Activated T-cell treated with anti-CD3 and anti-CD28 coated beads, Interleukin-2, amount 50 U/mL, for 72 hours (primary cell): ENCODE measurements around the gene RRAD. TPM values are rescaled to one million over a fixed set of nuclear protein-coding genes. Genes with fewer than 3 reads are reported as not detected.
A peak's percentile ranks its signal among the peaks of the same experiment; 100 is the strongest.
"Not testable (repeated sequence)": the region's sequence is repeated elsewhere in the genome, so short reads cannot be mapped to it uniquely, and the experiment has no call there.

Experiments
- ATAC-seq, 2 donors: fragments of 150-1000 bp; cut with Tn5 transposase; replicated peaks in 1 of 2; 2 replicates each; pipeline ENCODE4 v1.10.0; 2021; ENCODE audit warnings: moderate library complexity in 2 of 2, mild to moderate bottlenecking in 1 of 2
- DNase-seq, 2 donors: peaks; one replicate each; pipeline ENCODE4 v3.0.0; 2021 to 2022; ENCODE audit warnings: mixed read lengths in 1 of 2
- H3K27ac Mint-ChIP-seq: one replicate; pipeline ENCODE4 v1.8.0; 2022; ENCODE audit warnings: mild to moderate bottlenecking, moderate library complexity, mixed read lengths
- H3K27me3 Mint-ChIP-seq: one replicate; pipeline ENCODE4 v1.8.0; 2022; ENCODE audit warnings: low read depth, mixed read lengths
- H3K36me3 Mint-ChIP-seq, 2 donors: one replicate each; pipeline ENCODE4 v1.8.0; 2022; ENCODE audit warnings: mixed read lengths in 2 of 2, mild to moderate bottlenecking in 1 of 2; ENCODE audit not compliant: insufficient read depth in 2 of 2
- H3K4me1 Mint-ChIP-seq: one replicate; pipeline ENCODE4 v1.8.0; 2022; ENCODE audit warnings: low read depth, mixed read lengths
- H3K4me3 Mint-ChIP-seq, 2 donors: one replicate each; pipeline ENCODE4 v1.8.0; 2022; ENCODE audit warnings: mild to moderate bottlenecking in 2 of 2, mixed read lengths in 2 of 2, moderate library complexity in 2 of 2
- H3K9me3 Mint-ChIP-seq, 2 donors: one replicate each; pipeline ENCODE4 v1.8.0; 2022; ENCODE audit warnings: mixed read lengths in 2 of 2
- total RNA-seq, 2 donors: library from RNA; stranded (reverse); gene quantifications; one replicate each; pipeline ENCODE4 v1.2.3, GENCODE V29; 2022

RRAD gene, protein sequence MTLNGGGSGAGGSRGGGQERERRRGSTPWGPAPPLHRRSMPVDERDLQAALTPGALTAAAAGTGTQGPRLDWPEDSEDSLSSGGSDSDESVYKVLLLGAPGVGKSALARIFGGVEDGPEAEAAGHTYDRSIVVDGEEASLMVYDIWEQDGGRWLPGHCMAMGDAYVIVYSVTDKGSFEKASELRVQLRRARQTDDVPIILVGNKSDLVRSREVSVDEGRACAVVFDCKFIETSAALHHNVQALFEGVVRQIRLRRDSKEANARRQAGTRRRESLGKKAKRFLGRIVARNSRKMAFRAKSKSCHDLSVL
- 1 to 10 TPM; 1.6 to 3.1 TPM for total RNA-seq

- Mint-ChIP-seq H3K27me3 (peaks cover 21% of the 10 kb centered on the region), H3K36me3 (no peaks in the 10 kb centered on the region), H3K27ac (no peak within 1 kb of the TSS), H3K9me3 (no peaks in the 10 kb centered on the region), H3K4me1 (peaks cover 21% of the 10 kb centered on the region), H3K4me3 (peak within 1 kb of the TSS; percentile 75 to 80)
- DNase-seq (no peak), ATAC-seq (peak in 1 of 2 donors; percentile 12)
Observed at GRCh38 chr16:66925322-66925840, at the start of gene RRAD. RRAD (minus strand) TSS chr16:66925535; CDS start chr16:66925179, 356 bp downstream.

- H3K27me3 Mint-ChIP-seq, H3K9me3 Mint-ChIP-seq, H3K36me3 Mint-ChIP-seq, ATAC-seq: not testable (repeated sequence)
- peaks cover 48% of the 10 kb centered on the region for H3K4me1 Mint-ChIP-seq
- peak; percentile 72 for DNase-seq
- peak overlapping the region; percentile 63 for H3K27ac Mint-ChIP-seq
- H3K4me3 Mint-ChIP-seq, result peak overlapping the region; percentile 80 to 91
Observed at GRCh38 chr16:66974932-66975246, 49.6 kb upstream of the RRAD start.

GRCh38 chr16:66974156-66974931 lies 49.0 kb upstream of the RRAD start:
- not testable (repeated sequence) for ATAC-seq, H3K9me3 Mint-ChIP-seq, H3K36me3 Mint-ChIP-seq, H3K27ac Mint-ChIP-seq, DNase-seq, H3K27me3 Mint-ChIP-seq
- Mint-ChIP-seq H3K4me1 (peaks cover 44% of the 10 kb centered on the region), H3K4me3 (peak overlapping the region; percentile 80 to 91)

- peak overlapping the region in 1 of 2 donors; percentile 42 for H3K4me3 Mint-ChIP-seq
- H3K36me3 Mint-ChIP-seq, result no peaks in the 10 kb centered on the region
- ATAC-seq, result no peak
Observed at GRCh38 chr16:66973716-66974115, 48.4 kb upstream of the RRAD start.

GRCh38 chr16:66972983-66973382 lies 47.6 kb upstream of the RRAD start:
- Mint-ChIP-seq H3K27ac (no peak overlapping the region), H3K4me3 (no peak overlapping the region), H3K36me3 (no peaks in the 10 kb centered on the region), H3K4me1 (peaks cover 30% of the 10 kb centered on the region), H3K27me3 (no peaks in the 10 kb centered on the region), H3K9me3 (no peaks in the 10 kb centered on the region)
- ATAC-seq, result no peak
- DNase-seq, result no peak

More at GRCh38 chr16:66973716-66974115, 48.4 kb upstream of the RRAD start:
- H3K27me3 Mint-ChIP-seq, result no peaks in the 10 kb centered on the region
- no peak for DNase-seq
- H3K9me3 Mint-ChIP-seq, result no peaks in the 10 kb centered on the region
- H3K27ac Mint-ChIP-seq, result no peak overlapping the region
- H3K4me1 Mint-ChIP-seq, result peaks cover 37% of the 10 kb centered on the region

GRCh38 chr16:66970775-66971720 lies 45.7 kb upstream of the RRAD start:
- no peak overlapping the region for H3K27ac Mint-ChIP-seq
- H3K4me3 Mint-ChIP-seq, result no peak overlapping the region
- DNase-seq (no peak), ATAC-seq (peak; percentile 58 to 64)
- no peaks in the 10 kb centered on the region for H3K9me3 Mint-ChIP-seq
- no peaks in the 10 kb centered on the region for H3K27me3 Mint-ChIP-seq
- no peaks in the 10 kb centered on the region for H3K36me3 Mint-ChIP-seq
- peaks cover 15% of the 10 kb centered on the region for H3K4me1 Mint-ChIP-seq

- H3K9me3 Mint-ChIP-seq, result no peaks in the 10 kb centered on the region
- no peaks in the 10 kb centered on the region for H3K27me3 Mint-ChIP-seq
- H3K4me1 Mint-ChIP-seq, result no peaks in the 10 kb centered on the region
- no peaks in the 10 kb centered on the region for H3K36me3 Mint-ChIP-seq
- H3K4me3 Mint-ChIP-seq, result no peak overlapping the region
- no peak for ATAC-seq
- no peak overlapping the region for H3K27ac Mint-ChIP-seq
- no peak for DNase-seq
Observed at GRCh38 chr16:66968847-66969246, 43.5 kb upstream of the RRAD start.

DNA sequence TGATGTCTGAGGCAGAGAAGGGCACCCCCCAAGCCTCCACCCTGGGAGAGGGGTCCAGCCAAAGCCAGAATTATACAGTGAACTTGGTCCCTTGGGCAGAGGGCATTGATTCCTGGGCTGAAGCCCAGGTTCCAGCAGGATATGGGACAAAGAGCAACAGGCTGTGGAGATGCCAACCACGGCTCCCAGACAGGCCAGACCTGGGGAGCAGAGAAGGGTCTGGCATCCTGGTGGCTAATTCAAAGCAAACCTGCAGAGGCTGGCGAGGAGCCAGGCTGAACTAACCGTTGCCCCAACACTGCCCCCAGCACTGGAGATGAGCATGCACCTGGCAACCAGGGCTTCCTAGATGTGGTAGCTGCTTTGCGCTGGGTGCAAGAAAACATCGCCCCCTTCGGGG lies 38.7 kb upstream of the RRAD start:
- Mint-ChIP-seq H3K4me3 (no peak overlapping the region), H3K4me1 (peaks cover 18% of the 10 kb centered on the region), H3K36me3 (no peaks in the 10 kb centered on the region), H3K27ac (no peak overlapping the region), H3K9me3 (no peaks in the 10 kb centered on the region), H3K27me3 (no peaks in the 10 kb centered on the region)
- DNase-seq, result no peak
- no peak for ATAC-seq

DNA sequence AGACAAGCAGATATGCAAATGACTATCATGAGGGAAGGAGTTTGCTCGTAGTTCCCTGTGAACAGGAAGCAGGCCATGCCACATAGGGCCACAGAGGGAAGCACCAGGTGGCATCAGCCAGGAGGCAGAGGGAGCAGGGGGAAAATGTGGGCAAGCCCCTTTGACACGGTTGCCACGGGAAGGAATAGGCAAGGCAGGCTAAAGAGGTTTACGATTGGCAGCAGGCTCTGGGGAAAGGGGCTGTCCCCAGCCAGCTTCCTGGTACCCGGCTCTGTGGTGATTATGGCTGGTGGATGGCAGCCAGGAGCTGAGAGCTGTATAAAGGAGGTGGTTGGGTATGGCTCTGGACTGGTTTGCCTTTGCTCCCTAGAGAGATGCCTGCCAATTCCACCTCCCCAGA lies 36.6 kb upstream of the RRAD start:
- ATAC-seq, result peak in 1 of 2 donors; percentile 30
- DNase-seq, result no peak
- Mint-ChIP-seq H3K4me3 (peak overlapping the region; percentile 75 to 78), H3K27ac (peak overlapping the region; percentile 15), H3K36me3 (no peaks in the 10 kb centered on the region), H3K27me3 (no peaks in the 10 kb centered on the region), H3K4me1 (peaks cover 24% of the 10 kb centered on the region), H3K9me3 (no peaks in the 10 kb centered on the region)

GRCh38 chr16:66961065-66961744 lies 35.9 kb upstream of the RRAD start, which contains the start of gene CES3:
CES3 (plus strand) TSS chr16:66961266; CDS start chr16:66961308, 42 bp downstream.
- Mint-ChIP-seq H3K27me3 (no peaks in the 10 kb centered on the region), H3K9me3 (no peaks in the 10 kb centered on the region), H3K4me3 (peak within 1 kb of the TSS; percentile 75 to 78), H3K27ac (peak within 1 kb of the TSS; percentile 59), H3K4me1 (peaks cover 24% of the 10 kb centered on the region), H3K36me3 (no peaks in the 10 kb centered on the region)
- ATAC-seq, result peak; percentile 91 to 95
- DNase-seq, result peak; percentile 75 to 81

DNA sequence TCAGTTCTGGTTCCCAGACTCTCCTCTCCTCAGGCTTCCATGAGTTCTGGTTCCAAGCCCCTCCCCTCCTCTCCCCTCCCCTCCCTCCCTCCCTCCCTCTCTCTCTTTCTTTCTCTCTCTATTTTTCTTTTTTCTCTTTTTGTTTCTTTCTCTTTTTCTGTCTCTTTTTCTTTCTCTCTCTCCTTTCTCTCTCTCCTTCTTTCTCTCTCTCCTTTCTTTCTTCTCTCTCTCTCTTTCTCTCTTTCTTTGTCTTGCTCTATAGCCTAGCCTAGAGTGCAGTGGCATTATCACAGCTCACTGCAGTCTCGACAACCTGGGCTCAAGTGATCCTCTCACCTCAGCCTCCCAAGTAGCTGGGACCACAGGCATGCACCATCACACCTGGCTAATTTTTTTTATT lies 34.9 kb upstream of the RRAD start:
- Mint-ChIP-seq H3K9me3 (no peaks in the 10 kb centered on the region), H3K4me3 (no peak overlapping the region), H3K27ac (peak overlapping the region; percentile 59), H3K4me1 (peaks cover 24% of the 10 kb centered on the region), H3K36me3 (no peaks in the 10 kb centered on the region), H3K27me3 (no peaks in the 10 kb centered on the region)
- no peak for DNase-seq
- no peak for ATAC-seq

- DNase-seq (no peak), ATAC-seq (no peak)
- H3K9me3 Mint-ChIP-seq, result no peaks in the 10 kb centered on the region
- no peaks in the 10 kb centered on the region for H3K27me3 Mint-ChIP-seq
- H3K4me3 Mint-ChIP-seq, result no peak overlapping the region
- H3K4me1 Mint-ChIP-seq, result peaks cover 24% of the 10 kb centered on the region
- H3K27ac Mint-ChIP-seq, result no peak overlapping the region
- H3K36me3 Mint-ChIP-seq, result no peaks in the 10 kb centered on the region
Observed at GRCh38 chr16:66959704-66960161, 34.4 kb upstream of the RRAD start.
